NCI-H524 treated with DMSO at 0.1 percent for 48 hours (cell line): ENCODE data around the gene SLC1A2.

Experiments
- DNase-seq: peaks from one replicate; lab custom pipeline; 2025; lab: John Stamatoyannopoulos, UW

Gene SLC1A2

DNA sequence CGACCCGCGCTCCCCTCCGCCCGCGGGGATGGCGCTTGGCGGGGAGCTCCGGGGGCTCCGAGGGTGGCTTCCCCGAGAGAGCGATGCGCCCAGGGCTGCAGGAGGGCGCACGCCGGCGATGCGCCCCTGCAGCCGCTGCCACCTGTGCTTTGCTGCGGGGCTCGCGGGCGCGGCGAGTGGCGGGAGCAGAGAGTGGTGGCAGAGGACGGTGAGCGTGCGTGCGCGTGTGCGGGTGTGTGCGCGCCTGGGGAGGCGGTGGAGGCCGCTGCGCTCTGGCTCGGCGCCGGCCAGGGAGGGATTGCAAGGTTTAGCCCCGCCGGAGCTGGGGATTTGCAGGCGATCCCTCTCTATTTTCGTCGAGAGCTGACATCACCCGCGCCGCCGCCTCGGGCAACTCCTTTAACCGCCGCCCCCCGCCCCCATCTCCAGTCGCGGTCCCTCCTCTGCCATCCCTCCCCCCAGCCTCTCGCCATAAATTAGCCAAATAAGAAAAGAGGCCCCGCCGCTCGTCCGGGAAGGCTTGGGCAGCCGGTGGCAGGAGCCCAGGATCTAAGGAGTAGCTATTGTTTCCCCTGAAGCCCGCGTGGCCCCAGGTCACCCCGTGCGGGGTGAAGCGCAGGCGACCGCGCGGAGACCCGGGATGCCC lies at the start of gene SLC1A2:
Gene SLC1A2, minus strand, starts transcription at position 375 of the 646 bp plus-strand sequence. CDS start 592 bp downstream, outside the sequence.
- DNase-seq, result no peak

- no peak for DNase-seq
These were observed 46.7 kb upstream of the SLC1A2 start for GRCh38 chr11:35466058-35466457.

DNA sequence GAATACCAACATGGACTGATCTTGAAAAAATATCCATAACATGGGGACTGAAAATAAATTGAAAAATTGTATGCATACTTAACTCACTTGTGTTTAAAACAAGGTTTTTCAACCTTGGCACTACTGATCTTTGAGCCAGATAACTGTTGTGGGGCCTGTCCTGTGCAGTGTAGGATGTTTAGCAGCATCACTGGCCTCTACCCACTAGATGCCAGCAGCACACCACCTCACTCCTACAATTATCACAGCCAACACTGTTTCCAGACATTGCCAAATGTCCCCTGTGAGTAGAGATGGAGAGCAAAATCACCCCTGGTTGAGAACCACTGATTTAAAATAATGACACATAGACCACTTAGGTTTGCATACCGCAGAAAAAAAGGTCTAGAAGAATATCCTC lies 45.0 kb upstream of the SLC1A2 start:
- DNase-seq, result no peak

- no peak for DNase-seq
These were observed 44.0 kb upstream of the SLC1A2 start for GRCh38 chr11:35463331-35463751.

- DNase-seq, result no peak
These were observed 42.7 kb upstream of the SLC1A2 start for GRCh38 chr11:35461917-35462538.

GRCh38 chr11:35459489-35459888 lies 40.1 kb upstream of the SLC1A2 start:
- no peak for DNase-seq

- no peak for DNase-seq
These were observed 39.5 kb upstream of the SLC1A2 start for GRCh38 chr11:35458846-35459245.

DNA sequence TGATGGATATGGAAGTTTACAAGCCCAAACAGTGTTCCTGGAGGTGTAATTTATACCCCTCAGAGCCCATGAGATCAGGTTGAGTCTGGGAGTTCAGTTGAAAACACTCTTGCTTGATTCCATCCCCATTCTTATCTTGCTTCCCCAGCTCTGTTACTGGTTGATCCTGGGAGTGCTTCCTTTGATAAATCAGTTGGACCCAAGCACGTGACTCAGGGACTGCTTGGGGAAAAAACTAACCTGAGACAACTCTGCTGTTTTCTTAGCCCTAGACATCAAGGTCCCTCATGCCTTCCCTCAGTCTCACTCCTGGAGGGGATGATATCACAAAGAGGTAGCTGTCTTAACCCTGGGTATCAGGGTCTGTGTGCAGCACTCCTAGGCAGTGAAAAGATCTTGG lies 35.0 kb upstream of the SLC1A2 start:
- DNase-seq, result no peak

DNA sequence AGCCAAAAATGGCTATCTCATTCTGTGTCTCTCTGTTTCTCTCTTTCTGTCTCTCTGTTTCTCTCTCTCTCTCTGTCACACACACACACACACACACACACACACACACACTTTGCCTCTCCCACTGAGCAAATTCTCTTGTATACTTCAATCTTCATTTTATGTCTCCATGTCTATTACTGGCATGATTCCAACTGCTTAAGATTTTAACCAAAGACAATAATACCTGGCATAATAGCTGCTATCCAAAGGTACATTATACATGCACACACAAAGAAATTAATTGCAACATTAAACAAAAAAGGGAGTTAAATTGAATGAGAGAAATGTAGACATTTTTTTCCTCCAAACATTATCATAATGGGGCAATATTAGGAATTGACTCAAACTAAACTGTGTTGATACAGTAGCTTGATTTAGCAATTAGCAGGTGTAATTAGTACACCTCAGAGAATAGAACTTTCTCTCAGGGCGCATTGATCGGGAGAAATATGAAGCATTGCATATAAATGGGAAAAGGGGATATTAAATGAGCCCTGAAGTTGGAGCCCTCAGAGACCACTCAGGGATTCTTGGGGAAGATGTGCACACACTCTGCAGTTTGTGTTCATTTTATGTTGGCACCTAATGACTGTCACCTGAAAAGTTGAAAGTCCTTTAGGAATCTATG lies 17.4 kb upstream of the SLC1A2 start:
- no peak for DNase-seq

DNA sequence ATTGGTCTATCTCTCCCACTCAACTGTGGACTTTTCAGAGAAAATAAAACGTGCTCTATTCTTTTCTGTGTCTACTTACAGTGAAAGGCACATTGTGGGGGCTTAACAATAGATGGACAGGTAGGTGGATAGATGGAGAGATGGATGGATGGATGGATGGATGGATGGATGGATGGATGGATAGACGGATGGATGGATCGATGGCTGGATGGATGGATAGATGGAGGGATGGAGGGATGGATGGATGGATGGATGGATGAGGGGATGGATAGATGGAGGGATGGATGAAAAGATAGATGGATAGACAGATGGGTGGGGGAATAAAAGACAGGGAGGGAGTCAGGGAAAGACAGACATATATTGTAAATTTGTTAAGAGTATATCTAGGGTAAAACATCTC lies 14.2 kb upstream of the SLC1A2 start:
- no peak for DNase-seq

DNA sequence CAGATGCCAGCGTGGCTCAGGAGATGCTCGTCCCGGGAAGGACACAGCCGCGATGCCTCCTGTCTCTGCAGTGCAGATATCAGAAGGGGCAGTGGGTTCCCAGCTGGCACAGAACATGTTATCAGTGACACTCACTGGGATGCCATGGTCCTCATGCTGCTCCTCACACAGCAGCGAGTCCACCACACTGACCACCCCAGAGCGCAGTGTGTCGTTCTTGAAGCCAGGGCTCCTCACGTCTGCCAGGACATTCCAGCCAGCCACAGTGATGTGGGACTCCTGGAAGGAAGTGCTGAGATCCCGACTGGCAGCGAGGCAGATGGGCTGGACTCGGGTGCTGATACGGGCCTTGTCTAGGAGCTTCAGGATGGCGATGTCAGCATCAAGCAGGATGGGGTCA lies 13.1 kb upstream of the SLC1A2 start:
- DNase-seq, result no peak

- DNase-seq, result no peak
These were observed 7.7 kb upstream of the SLC1A2 start for GRCh38 chr11:35427071-35427470.

- no peak for DNase-seq
These were observed 7.0 kb upstream of the SLC1A2 start for GRCh38 chr11:35426351-35426750.

DNA sequence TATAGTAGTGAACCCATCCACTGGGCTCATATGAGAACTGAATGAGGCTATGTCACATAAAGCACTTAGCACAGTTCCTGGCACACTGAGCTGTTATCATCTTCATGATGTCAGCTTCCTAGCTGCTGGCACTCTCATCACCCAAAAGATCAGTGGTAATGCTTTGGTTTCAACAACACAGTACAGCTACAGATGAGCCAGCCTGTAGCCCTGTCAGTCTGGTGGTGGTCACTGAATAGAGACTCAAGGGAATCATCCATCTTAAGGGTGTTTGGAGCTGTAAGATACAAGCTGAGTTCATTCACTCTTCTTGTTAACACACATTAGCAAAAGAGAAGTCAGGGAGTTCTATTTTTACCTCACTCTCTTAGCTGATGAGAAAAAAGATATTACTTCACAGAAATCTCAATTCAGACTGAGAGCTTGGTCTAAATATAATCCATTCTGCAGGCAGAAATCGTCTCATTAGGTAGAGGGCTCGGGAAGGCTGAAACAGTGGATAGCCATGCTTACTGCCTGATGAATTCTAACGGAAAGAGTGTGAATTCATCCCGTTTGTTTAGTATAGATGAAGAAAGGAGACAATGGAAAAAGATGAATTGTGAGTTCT lies 6.3 kb upstream of the SLC1A2 start:
- no peak for DNase-seq

- no peak for DNase-seq
These were observed 5.0 kb upstream of the SLC1A2 start for GRCh38 chr11:35424157-35424940.

GRCh38 chr11:35420371-35420770 lies 1.0 kb upstream of the SLC1A2 start:
- no peak for DNase-seq

- peak; percentile 13 for DNase-seq
These were observed 524 bp upstream of the SLC1A2 start for GRCh38 chr11:35419830-35420333.

GRCh38 chr11:35418282-35419183 lies 825 bp downstream of the SLC1A2 start:
- peak; percentile 7 for DNase-seq

GRCh38 chr11:35415487-35415886 lies 3.9 kb downstream of the SLC1A2 start:
- no peak for DNase-seq

- DNase-seq, result no peak
These were observed 4.6 kb downstream of the SLC1A2 start for GRCh38 chr11:35414776-35415175.

- peak; percentile 74 for DNase-seq
These were observed 5.0 kb downstream of the SLC1A2 start for GRCh38 chr11:35414311-35414710.
